Suprapubic skin (tissue), 4 donors: ENCODE data around the gene FZD1.

Experiments used
- CTCF ChIP-seq, 2 donors: fragments of 200-600 bp in 1 of 2; fragments of 450-650 bp in 1 of 2; sonication (generic) in 1 of 2; IDR thresholded peaks; one replicate each; pipeline ENCODE4 v1.5.1; 2016 to 2019; ENCODE audit warnings: antibody characterized with exemption in 2 of 2, mild to moderate bottlenecking in 1 of 2, moderate library complexity in 1 of 2
- EP300 ChIP-seq: sonication (generic); formaldehyde crosslinking; IDR thresholded peaks from one replicate; pipeline ENCODE4 v1.6.1; 2017; ENCODE audit warnings: antibody characterized with exemption
- POLR2A ChIP-seq, 2 donors: fragments of 450-650 bp; IDR thresholded peaks; one replicate each; pipeline ENCODE4 v1.6.1; 2017; ENCODE audit warnings: antibody characterized with exemption in 2 of 2, mild to moderate bottlenecking in 2 of 2, moderate library complexity in 2 of 2
- POLR2AphosphoS5 ChIP-seq, 3 donors: sonication (generic); formaldehyde crosslinking; IDR thresholded peaks; one replicate each; pipeline ENCODE4 v1.6.1; 2017; ENCODE audit warnings: antibody characterized with exemption in 3 of 3

GRCh38 chr7:91311839-91312238, 47.6 kb downstream of the FZD1 start:
- no peak for TF ChIP-seq CTCF (IDR thresholded peaks at IDR 0.05)
- TF ChIP-seq EP300 = no peak
- no peak for TF ChIP-seq POLR2AphosphoS5 (IDR thresholded peaks at IDR 0.05)
- no peak for TF ChIP-seq POLR2A (IDR thresholded peaks at IDR 0.05)
